Activated CD8-positive, alpha-beta memory T cell treated with anti-CD3 and anti-CD28 coated beads, Interleukin-2, amount 50 U/mL, for 1 hour (primary cell): ENCODE measurements around the gene GLT6D1.

ENCODE experiments used
- DNase-seq: peaks from one replicate; pipeline ENCODE4 v3.0.0-alpha.2; 2020; ENCODE audit errors: extremely low read depth

The GLT6D1 gene

GRCh38 chr9:135608294-135608998 lies 30.9 kb downstream of the GLT6D1 start:
- DNase-seq: no peak

- DNase-seq: no peak
These were observed 31.7 kb downstream of the GLT6D1 start for GRCh38 chr9:135607401-135608293.

GRCh38 chr9:135606885-135607259 lies 32.5 kb downstream of the GLT6D1 start:
- DNase-seq: no peak

- DNase-seq: no peak
These were observed 34.0 kb downstream of the GLT6D1 start for GRCh38 chr9:135605238-135605781.

- no peak for DNase-seq
These were observed 34.7 kb downstream of the GLT6D1 start for GRCh38 chr9:135604437-135605237.

- DNase-seq: no peak
These were observed 36.4 kb downstream of the GLT6D1 start for GRCh38 chr9:135602789-135603481.

GRCh38 chr9:135601988-135602387 lies 37.4 kb downstream of the GLT6D1 start:
- DNase-seq: no peak

GRCh38 chr9:135600296-135600817 lies 39.0 kb downstream of the GLT6D1 start:
- DNase-seq: no peak

GRCh38 chr9:135596211-135596610 lies 43.1 kb downstream of the GLT6D1 start:
- no peak for DNase-seq

GRCh38 chr9:135592625-135593024 lies 46.7 kb downstream of the GLT6D1 start:
- DNase-seq: no peak

- DNase-seq: no peak
These were observed 47.1 kb downstream of the GLT6D1 start for GRCh38 chr9:135592331-135592590.

GRCh38 chr9:135591506-135592330 lies 47.6 kb downstream of the GLT6D1 start:
- DNase-seq: no peak

- no peak for DNase-seq
These were observed 48.8 kb downstream of the GLT6D1 start for GRCh38 chr9:135590486-135591079.

- DNase-seq: no peak
These were observed 49.5 kb downstream of the GLT6D1 start for GRCh38 chr9:135589596-135590485.

GRCh38 chr9:135588886-135589595 lies 50.3 kb downstream of the GLT6D1 start:
- no peak for DNase-seq

- no peak for DNase-seq
These were observed 51.0 kb downstream of the GLT6D1 start for GRCh38 chr9:135588371-135588770.

GRCh38 chr9:135587658-135588057 lies 51.7 kb downstream of the GLT6D1 start:
- no peak for DNase-seq

GRCh38 chr9:135586601-135587109 lies 52.7 kb downstream of the GLT6D1 start:
- DNase-seq: no peak
